HUES64 (cell line): ENCODE results near the gene PTPRN2.
"Not testable (repeated sequence)": the region's sequence is repeated elsewhere in the genome, so short reads cannot be mapped to it uniquely, and the experiment has no call there.

ENCODE experiments used
- H3K27ac ChIP-seq: 2 replicates; pipeline ENCODE4 v1.7.0; 2013; ENCODE audit warnings: low read depth, low read length, inconsistent platforms
- H3K27me3 ChIP-seq: 2 replicates; pipeline ENCODE4 v1.6.1; 2013; ENCODE audit warnings: mild to moderate bottlenecking, low read length; ENCODE audit not compliant: insufficient read depth
- H3K36me3 ChIP-seq: 2 replicates; pipeline ENCODE4 v1.6.1; 2013; ENCODE audit warnings: mild to moderate bottlenecking, low read length; ENCODE audit not compliant: insufficient read depth
- H3K4me1 ChIP-seq: 2 replicates; pipeline ENCODE4 v1.6.1; 2013; ENCODE audit warnings: mild to moderate bottlenecking, low read length, moderate library complexity; ENCODE audit not compliant: insufficient read depth
- H3K4me3 ChIP-seq: 2 replicates; pipeline ENCODE4 v1.5.1; 2013; ENCODE audit warnings: mild to moderate bottlenecking, low read length, moderate library complexity
- H3K9ac ChIP-seq: 2 replicates; pipeline ENCODE4 v1.6.1; 2013; ENCODE audit warnings: mild to moderate bottlenecking, low read depth, low read length
- H3K9me3 ChIP-seq: 2 replicates; pipeline ENCODE4 v1.6.1; 2013; ENCODE audit warnings: low read depth, low read length; ENCODE audit not compliant: insufficient read depth
- WGBS: fragments of 150-250, 120-280 bp; methylation state at CpG from one replicate; pipeline ENCODE4 v1.1.7; 2013; ENCODE audit warnings: missing lambda C conversion rate; 5-methylcytosine and 5-hydroxymethylcytosine counted together

PTPRN2 gene

DNA sequence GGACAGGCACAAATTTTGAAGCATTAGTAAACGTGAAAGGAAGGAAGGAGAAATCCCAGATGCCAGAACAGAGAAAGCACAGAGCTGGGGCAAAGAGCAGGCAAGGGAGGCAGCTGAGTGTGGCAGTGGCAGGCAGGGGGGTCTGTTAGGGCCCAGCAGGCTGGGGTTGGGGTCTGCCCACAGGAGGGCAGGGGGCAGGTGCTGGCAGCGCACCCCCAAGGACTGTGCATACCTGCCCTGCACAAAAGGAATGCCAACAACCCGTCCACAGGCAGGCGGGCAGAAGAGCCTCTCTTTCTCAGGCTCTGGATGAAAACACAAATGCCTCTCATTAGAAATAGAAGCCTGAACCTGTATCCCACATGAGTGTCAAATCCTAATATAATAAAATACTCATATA is 552.3 kb downstream of the PTPRN2 start:
- Histone ChIP-seq H3K27me3 (no peaks in the 10 kb centered on the region), H3K36me3 (no peaks in the 10 kb centered on the region), H3K9ac (no peak overlapping the region), H3K4me1 (no peaks in the 10 kb centered on the region), H3K4me3 (no peak overlapping the region), H3K27ac (no peak overlapping the region), H3K9me3 (peaks cover 100% of the 10 kb centered on the region)
- WGBS = 67% methylated on average over 4 of the region's 4 CpGs

DNA sequence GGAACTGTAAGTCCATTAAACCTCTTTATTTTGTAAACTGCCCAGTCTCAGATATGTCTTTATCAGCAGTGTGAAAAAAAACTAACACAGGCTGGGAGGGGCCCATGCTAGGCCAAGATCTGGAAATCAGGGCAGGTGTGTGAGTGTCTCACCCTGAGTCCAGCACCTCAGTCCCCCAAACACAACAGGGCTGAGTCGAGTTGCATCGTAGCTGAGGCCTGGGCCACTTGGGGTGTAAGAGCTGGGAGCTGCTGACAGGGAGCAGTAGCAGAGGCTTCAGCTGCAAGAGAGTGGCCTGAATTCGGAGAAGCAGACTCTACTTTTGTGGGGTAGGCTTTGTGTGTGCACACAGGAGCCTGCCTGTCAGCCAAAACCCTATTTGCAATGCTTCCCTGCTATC is 553.1 kb downstream of the PTPRN2 start:
- Histone ChIP-seq H3K36me3 (no peaks in the 10 kb centered on the region), H3K9me3 (peaks cover 99% of the 10 kb centered on the region), H3K27ac (no peak overlapping the region), H3K27me3 (no peaks in the 10 kb centered on the region), H3K4me1 (no peaks in the 10 kb centered on the region), H3K4me3 (no peak overlapping the region), H3K9ac (no peak overlapping the region)
- WGBS = 82% methylated on average over 3 of the region's 3 CpGs

DNA sequence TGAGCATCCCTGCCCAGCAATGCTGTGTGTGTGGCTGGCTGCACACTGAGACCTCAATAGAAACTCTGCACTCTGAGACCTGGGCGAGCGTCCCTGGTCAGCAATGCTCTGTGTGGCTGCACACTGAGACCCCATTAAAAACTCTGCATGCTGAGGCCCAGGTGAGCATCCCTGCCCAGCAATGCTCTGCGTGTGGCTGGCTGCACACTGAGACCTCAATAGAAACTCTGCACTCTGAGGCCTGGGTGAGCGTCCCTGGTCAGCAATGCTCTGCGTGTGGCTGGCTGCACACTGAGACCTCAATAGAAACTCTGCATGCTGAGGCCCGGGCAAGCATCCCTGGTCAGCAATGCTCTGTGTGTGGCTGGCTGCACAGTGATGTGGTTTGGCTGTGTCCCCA is 553.7 kb downstream of the PTPRN2 start:
- H3K9me3 ChIP-seq = peaks cover 98% of the 10 kb centered on the region
- WGBS = 82% methylated on average over 6 of the region's 6 CpGs

DNA sequence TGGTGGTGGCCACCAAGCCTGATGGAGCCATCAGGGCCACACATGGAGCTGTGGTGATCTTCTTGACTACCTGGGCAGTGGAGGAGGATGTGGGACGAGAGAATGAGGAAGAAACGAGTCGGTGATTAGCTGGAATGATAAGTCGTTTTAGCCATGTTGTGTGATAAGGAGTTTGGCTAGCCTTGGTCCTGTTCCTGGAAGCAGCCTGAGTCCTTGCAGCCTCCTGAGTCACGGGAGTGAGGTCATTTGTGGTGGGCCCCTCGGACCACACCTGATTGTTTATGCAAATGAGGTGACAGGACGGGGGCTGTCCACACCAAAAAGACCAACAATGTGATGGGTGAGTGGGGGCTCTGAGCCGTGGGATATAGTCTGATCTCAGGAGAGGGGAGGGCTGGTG is 554.4 kb downstream of the PTPRN2 start:
- Histone ChIP-seq H3K27ac (no peak overlapping the region), H3K9me3 (peaks cover 98% of the 10 kb centered on the region), H3K27me3 (no peaks in the 10 kb centered on the region), H3K4me3 (no peak overlapping the region), H3K36me3 (no peaks in the 10 kb centered on the region), H3K4me1 (no peaks in the 10 kb centered on the region), H3K9ac (no peak overlapping the region)
- 70% methylated on average over 8 of the region's 8 CpGs for WGBS

More for the DNA sequence above, 553.7 kb downstream of the PTPRN2 start:
- not testable (repeated sequence) for H3K4me1 ChIP-seq, H3K9ac ChIP-seq, H3K27me3 ChIP-seq, H3K27ac ChIP-seq, H3K4me3 ChIP-seq, H3K36me3 ChIP-seq

DNA sequence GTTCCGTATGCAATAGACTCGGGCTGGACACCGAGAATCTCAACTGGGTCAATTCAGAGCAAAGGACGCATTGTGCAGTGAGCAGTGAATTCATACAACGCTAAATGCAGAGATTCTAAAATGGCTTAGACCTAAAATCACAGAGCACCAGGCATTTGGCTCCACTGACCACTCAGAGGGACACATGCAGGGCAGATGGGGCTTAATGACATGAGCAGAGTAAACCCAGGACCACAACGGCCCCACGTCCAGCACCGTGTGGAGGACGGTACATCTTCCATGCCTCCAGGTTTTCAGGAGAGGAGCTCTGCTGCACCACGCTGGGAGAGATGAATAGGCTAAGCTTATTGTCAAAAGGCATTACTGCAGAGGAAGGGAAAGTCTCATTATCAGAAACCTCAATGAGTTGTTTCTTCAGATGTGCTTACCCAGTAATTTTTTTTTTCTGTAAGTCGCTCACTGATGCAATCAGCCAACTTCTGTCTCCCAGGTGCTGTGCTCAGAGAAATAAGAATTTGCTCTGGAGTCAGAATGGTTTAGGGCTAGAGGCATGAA is 555.0 kb downstream of the PTPRN2 start:
- H3K36me3 ChIP-seq = no peaks in the 10 kb centered on the region
- H3K27me3 ChIP-seq = no peaks in the 10 kb centered on the region
- WGBS = 76% methylated on average over 11 of the region's 11 CpGs
- no peak overlapping the region for H3K4me3 ChIP-seq
- H3K9me3 ChIP-seq = peaks cover 98% of the 10 kb centered on the region
- H3K27ac ChIP-seq = no peak overlapping the region
- H3K4me1 ChIP-seq = no peaks in the 10 kb centered on the region
- H3K9ac ChIP-seq = no peak overlapping the region

DNA sequence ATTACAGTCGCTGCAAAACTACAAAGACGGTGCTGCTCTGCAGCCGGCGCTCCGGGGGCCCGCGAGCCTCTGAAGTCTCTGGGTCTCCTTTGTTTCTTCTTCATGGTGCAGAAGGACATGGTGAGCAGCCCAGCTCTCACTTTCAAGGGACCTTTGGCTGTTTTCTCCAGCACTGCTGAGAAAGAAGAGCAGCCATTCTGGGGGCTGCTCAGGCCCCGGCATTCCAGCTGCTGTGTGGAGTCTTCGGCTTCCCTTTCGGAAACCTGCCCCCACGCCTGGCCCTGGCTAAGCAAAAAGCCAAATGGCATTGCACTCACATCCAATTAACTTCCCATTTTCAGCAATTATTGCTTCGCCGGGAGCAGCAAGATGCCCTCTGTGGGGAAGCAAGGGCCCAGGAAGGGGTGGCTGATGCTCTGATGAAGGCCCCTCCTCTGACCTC is 555.7 kb downstream of the PTPRN2 start:
- no peak overlapping the region for H3K9ac ChIP-seq
- 94% methylated on average over 13 of the region's 13 CpGs for WGBS
- H3K4me1 ChIP-seq = no peaks in the 10 kb centered on the region
- H3K4me3 ChIP-seq = no peak overlapping the region
- no peak overlapping the region for H3K27ac ChIP-seq
- H3K9me3 ChIP-seq = peaks cover 98% of the 10 kb centered on the region
- H3K27me3 ChIP-seq = no peaks in the 10 kb centered on the region
- no peaks in the 10 kb centered on the region for H3K36me3 ChIP-seq

DNA sequence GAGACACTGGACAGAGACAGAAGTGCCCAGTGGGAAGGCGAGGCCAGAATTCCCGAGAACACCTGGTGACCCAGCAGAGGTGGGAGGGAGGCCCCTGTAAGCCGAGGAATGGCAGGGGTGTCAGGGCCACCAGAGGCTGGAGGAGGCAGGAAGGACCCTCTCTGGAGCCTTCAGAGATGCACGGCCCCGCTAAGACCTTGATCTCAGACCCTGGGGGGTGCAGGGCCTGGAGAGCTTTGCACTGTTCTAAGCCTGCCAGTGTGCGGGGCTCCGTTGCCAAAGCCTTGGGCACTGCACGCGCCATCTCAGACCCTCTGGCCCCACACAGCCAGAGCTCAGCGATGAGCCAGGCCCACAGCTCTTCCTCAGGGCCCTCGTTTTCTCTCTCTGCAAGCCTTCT is 557.1 kb downstream of the PTPRN2 start:
- 81% methylated on average over 11 of the region's 11 CpGs for WGBS
- H3K9me3 ChIP-seq = peaks cover 98% of the 10 kb centered on the region

DNA sequence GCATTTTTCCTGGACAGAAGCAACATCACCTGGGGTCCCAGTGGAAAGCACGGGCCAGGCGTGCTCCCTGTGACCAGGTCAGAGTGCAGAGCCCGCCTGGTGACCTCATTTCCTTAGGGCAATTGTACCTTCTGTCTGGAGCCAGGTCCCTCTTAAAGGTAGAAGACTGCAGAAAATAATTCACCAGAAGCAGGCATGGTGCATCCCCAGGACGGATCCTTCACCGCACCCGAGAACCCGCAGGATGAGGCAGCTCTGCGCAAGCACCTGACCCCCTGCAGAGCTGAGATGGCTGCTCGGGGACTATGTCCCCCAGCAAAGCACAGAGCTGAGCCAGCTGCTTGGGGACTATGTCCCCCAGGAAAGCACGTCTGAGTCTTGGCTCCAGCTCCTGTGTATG is 557.6 kb downstream of the PTPRN2 start:
- Histone ChIP-seq H3K4me3 (no peak overlapping the region), H3K36me3 (no peaks in the 10 kb centered on the region), H3K9ac (no peak overlapping the region), H3K4me1 (no peaks in the 10 kb centered on the region), H3K27me3 (no peaks in the 10 kb centered on the region), H3K27ac (no peak overlapping the region), H3K9me3 (peaks cover 97% of the 10 kb centered on the region)
- 87% methylated on average over 10 of the region's 10 CpGs for WGBS

More for the DNA sequence above, 557.1 kb downstream of the PTPRN2 start:
- Histone ChIP-seq H3K4me1 (no peaks in the 10 kb centered on the region), H3K9ac (no peak overlapping the region), H3K27ac (no peak overlapping the region), H3K36me3 (no peaks in the 10 kb centered on the region), H3K27me3 (no peaks in the 10 kb centered on the region), H3K4me3 (no peak overlapping the region)

DNA sequence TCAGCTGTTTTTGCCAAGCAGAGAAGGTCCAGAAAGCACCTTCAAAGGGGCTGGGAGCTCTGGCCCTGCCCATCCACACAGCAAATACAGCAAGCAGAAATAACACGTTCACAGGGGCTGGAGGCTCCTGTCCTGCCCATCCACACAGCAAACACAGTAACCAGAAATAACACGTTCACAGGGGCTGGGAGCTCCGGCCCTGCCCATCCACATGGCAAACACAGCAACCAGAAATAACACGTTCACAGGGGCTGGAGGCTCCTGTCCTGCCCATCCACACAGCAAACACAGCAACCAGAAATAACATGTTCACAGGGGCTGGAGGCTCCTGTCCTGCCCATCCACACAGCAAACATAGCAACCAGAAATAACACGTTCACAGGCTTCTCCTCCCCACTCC is 558.1 kb downstream of the PTPRN2 start:
- Histone ChIP-seq H3K9ac (no peak overlapping the region), H3K9me3 (peaks cover 97% of the 10 kb centered on the region), H3K27me3 (no peaks in the 10 kb centered on the region), H3K4me1 (no peaks in the 10 kb centered on the region), H3K27ac (no peak overlapping the region), H3K4me3 (no peak overlapping the region), H3K36me3 (no peaks in the 10 kb centered on the region)
- 73% methylated on average over 5 of the region's 5 CpGs for WGBS

DNA sequence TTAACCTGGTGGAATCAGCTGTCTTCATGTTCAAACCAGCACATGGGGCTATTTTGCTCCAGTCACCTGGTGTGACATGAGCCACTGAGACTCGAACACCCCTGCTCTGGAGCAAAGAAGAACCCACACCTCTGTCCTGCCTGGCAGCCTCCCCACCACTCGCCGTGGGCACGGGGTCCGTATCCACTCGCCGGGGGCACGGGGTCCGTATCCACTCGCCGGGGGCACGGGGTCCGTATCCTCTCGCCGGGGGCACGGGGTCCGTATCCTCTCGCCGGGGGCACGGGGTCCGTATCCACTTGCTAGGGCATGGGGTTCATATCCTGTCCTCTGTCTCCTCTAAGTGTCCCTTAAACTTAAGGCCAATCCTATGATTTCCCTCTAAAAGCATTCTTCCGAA is 558.7 kb downstream of the PTPRN2 start:
- no peaks in the 10 kb centered on the region for H3K27me3 ChIP-seq
- no peak overlapping the region for H3K9ac ChIP-seq
- WGBS = 89% methylated on average over 22 of the region's 22 CpGs

DNA sequence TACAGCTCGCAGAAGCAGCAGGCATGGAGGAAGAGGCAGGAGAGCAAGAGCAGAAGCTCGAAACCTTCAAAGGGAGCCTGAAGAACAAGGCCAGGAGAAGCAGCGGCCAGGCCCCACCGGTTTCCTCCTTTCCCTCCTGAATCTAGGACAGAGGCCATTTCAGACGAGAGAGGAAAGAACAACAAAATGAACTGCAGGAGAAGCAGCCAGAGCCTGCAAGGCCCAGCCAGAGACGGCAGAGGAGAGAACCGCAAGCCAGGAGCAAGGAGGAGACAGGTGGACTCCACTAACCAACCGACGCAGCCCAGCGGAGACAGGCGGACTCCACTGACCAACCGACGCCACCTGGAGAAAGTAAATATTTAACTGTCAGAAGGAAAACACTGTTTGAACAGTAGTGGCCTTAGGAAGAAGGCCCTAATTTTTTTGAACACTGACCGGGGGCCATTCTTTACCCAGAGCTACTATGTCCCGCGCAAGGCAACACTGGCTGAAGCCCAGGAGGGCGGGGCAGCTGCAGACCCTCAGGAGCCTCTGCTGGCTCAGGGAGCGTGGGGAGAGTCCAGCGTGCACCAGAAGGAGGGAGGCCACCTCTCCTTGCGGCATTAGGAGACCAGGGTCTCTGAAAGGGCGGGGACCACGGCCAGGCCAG is 559.2 kb downstream of the PTPRN2 start:
- Histone ChIP-seq H3K4me3 (no peak overlapping the region), H3K27ac (no peak overlapping the region), H3K4me1 (no peaks in the 10 kb centered on the region), H3K9me3 (peaks cover 97% of the 10 kb centered on the region), H3K36me3 (no peaks in the 10 kb centered on the region), H3K9ac (no peak overlapping the region), H3K27me3 (no peaks in the 10 kb centered on the region)
- WGBS = 92% methylated on average over 22 of the region's 22 CpGs

More for the DNA sequence above, 558.7 kb downstream of the PTPRN2 start:
- H3K9me3 ChIP-seq = peaks cover 97% of the 10 kb centered on the region
- no peaks in the 10 kb centered on the region for H3K36me3 ChIP-seq
- no peak overlapping the region for H3K4me3 ChIP-seq
- no peak overlapping the region for H3K27ac ChIP-seq
- no peaks in the 10 kb centered on the region for H3K4me1 ChIP-seq

DNA sequence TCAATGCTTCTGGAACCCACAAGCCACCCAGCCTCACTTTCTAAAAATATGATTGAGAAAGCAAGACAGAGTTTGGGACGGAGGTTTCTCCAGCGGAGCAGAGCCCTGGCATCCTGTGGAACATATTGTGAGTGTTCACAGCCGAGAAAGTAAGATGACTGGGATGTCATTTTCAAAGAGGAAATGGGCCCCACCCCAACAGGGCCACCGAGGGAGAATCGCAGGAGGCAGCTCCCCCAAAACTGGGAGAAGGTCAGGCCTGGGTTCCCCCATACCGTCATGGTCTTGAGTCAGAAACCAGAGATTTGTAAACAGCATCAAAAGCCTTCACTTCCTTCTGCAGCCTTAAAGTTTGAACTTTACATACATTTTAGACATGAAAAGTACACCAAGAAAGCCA is 560.0 kb downstream of the PTPRN2 start:
- peaks cover 97% of the 10 kb centered on the region for H3K9me3 ChIP-seq
- no peaks in the 10 kb centered on the region for H3K36me3 ChIP-seq
- H3K4me3 ChIP-seq = no peak overlapping the region
- no peak overlapping the region for H3K9ac ChIP-seq
- 82% methylated on average over 6 of the region's 6 CpGs for WGBS
- H3K27me3 ChIP-seq = no peaks in the 10 kb centered on the region
- H3K27ac ChIP-seq = no peak overlapping the region
- no peaks in the 10 kb centered on the region for H3K4me1 ChIP-seq
